A549 (cell line): ENCODE data around the gene TBC1D16. TPM values are rescaled to one million over a fixed set of nuclear protein-coding genes. Genes with fewer than 3 reads are reported as not detected.

Experiments
- ATAC-seq, 2 experiments: fragments of 200-7000 bp in 1 of 2; fragments of >200 bp in 1 of 2; cut with Nextera tagmentation in 1 of 2; cut with Tn5 transposase in 1 of 2; 3 replicates each; pipeline versions ENCODE4 v1.8.0 to v1.9.1; 2018 to 2020; ENCODE audit warnings: mild to moderate bottlenecking in 1 of 2, moderate library complexity in 1 of 2
- CTCF ChIA-PET: fragments of 300-600 bp; sonication (Branson Sonifier 250); formaldehyde crosslinking; extraction: SDS; loops from one replicate; lab custom pipeline; 2021; ENCODE audit warnings: antibody characterized with exemption, inconsistent platforms; lab: Yijun Ruan, JAX
- POLR2A ChIA-PET: fragments of 350-600 bp; formaldehyde crosslinking; extraction: SDS; loops from one replicate; lab custom pipeline; 2021; ENCODE audit warnings: antibody characterized with exemption, inconsistent platforms; lab: Yijun Ruan, JAX
- DNase-seq, 2 experiments: peaks; one replicate each; pipeline versions ENCODE4 v3.0.0 to v3.0.0-alpha.2; 2011 to 2016; ENCODE audit warnings: low read depth in 1 of 2, low spot score in 1 of 2
- FAIRE-seq: peaks from 2 replicates; lab custom pipeline; 2011; peaks lifted over from hg19 to GRCh38; lab: Jason Lieb, UNC
- H3K27ac ChIP-seq, 2 experiments: fragments of >200 bp; sonication (Bioruptor Twin); formaldehyde crosslinking; 3 replicates each; pipeline ENCODE4 v1.5.1; 2016 to 2017
- H3K4me1 ChIP-seq: fragments of >200 bp; sonication (Bioruptor Twin); formaldehyde crosslinking; 3 replicates; pipeline ENCODE4 v1.6.1; 2016
- H3K4me2 ChIP-seq: fragments of >200 bp; sonication (Bioruptor Twin); formaldehyde crosslinking; 3 replicates; pipeline ENCODE4 v1.6.1; 2016
- H3K4me3 ChIP-seq: fragments of >200 bp; sonication (Bioruptor Twin); formaldehyde crosslinking; 3 replicates; pipeline ENCODE4 v1.5.1; 2016
- H3K9me3 ChIP-seq: fragments of >200 bp; sonication (Bioruptor Twin); formaldehyde crosslinking; 3 replicates; pipeline ENCODE4 v1.6.1; 2016
- BHLHE40 ChIP-seq: IDR thresholded peaks from 2 replicates; pipeline ENCODE4 v1.6.1; 2012; ENCODE audit warnings: low read depth, low read length, inconsistent platforms
- CBX2 ChIP-seq: fragments of 200-600 bp; sonication (generic); IDR thresholded peaks from 2 replicates; pipeline ENCODE4 v1.6.1; 2016; ENCODE audit warnings: low read depth, mild to moderate bottlenecking, borderline replicate concordance
- CEBPB ChIP-seq, 2 experiments: fragments of >200 bp in 1 of 2; sonication (Bioruptor Twin) in 1 of 2; formaldehyde crosslinking in 1 of 2; IDR thresholded peaks; 2 replicates each; pipeline ENCODE4 v1.6.1; 2012 to 2016
- CHD4 ChIP-seq: fragments of 200-600 bp; sonication (generic); IDR thresholded peaks from 2 replicates; pipeline ENCODE4 v1.6.1; 2016; ENCODE audit warnings: antibody characterized with exemption, mild to moderate bottlenecking, borderline replicate concordance
- EHMT2 ChIP-seq: fragments of 200-600 bp; sonication (generic); IDR thresholded peaks from 2 replicates; pipeline ENCODE4 v1.6.1; 2016; ENCODE audit warnings: antibody characterized with exemption, low read depth, mild to moderate bottlenecking, moderate library complexity
- ELK1 ChIP-seq: fragments of 150-350 bp; IDR thresholded peaks from 2 replicates; pipeline ENCODE4 v1.6.1; 2014; ENCODE audit warnings: low read depth, mild to moderate bottlenecking, low read length
- EP300 ChIP-seq, 2 experiments: fragments of >200 bp; sonication (Bioruptor Twin); formaldehyde crosslinking; IDR thresholded peaks; 2 replicates in 1 of 2; 3 replicates in 1 of 2; pipeline ENCODE4 v1.6.1; 2016 to 2017
- ESRRA ChIP-seq: fragments of 150-350 bp; IDR thresholded peaks from 2 replicates; pipeline ENCODE4 v1.6.1; 2014; ENCODE audit warnings: mild to moderate bottlenecking, low read length, borderline replicate concordance
- FOSL2 ChIP-seq, 2 experiments: fragments of 450-650 bp in 1 of 2; fragments of >200 bp in 1 of 2; sonication (Bioruptor Twin) in 1 of 2; formaldehyde crosslinking; IDR thresholded peaks; 2 replicates each; pipeline versions ENCODE4 v1.5.0 to v1.6.1; 2016 to 2020; ENCODE audit warnings: mild to moderate bottlenecking in 1 of 2, moderate library complexity in 1 of 2
- FOXS1 ChIP-seq: fragments of 250-450 bp; sonication (Bioruptor Pico); IDR thresholded peaks from 2 replicates; pipeline ENCODE4 v1.5.0; 2020; ENCODE audit warnings: mild to moderate bottlenecking, moderate library complexity
- HES2 ChIP-seq: fragments of >200 bp; sonication (Bioruptor Twin); formaldehyde crosslinking; IDR thresholded peaks from 2 replicates; pipeline ENCODE4 v1.6.1; 2016
- JUN ChIP-seq, 2 experiments: fragments of >200 bp; sonication (Bioruptor Twin); formaldehyde crosslinking; IDR thresholded peaks; 2 replicates in 1 of 2; 3 replicates in 1 of 2; pipeline ENCODE4 v1.6.1; 2016 to 2017
- KDM1A ChIP-seq: fragments of 200-600 bp; sonication (generic); IDR thresholded peaks from 2 replicates; pipeline ENCODE4 v1.6.1; 2016; ENCODE audit warnings: low read depth, mild to moderate bottlenecking
- MAFK ChIP-seq: fragments of 450-650 bp; IDR thresholded peaks from 2 replicates; pipeline ENCODE4 v1.6.1; 2014; ENCODE audit not compliant: partially characterized antibody
- MAX ChIP-seq: IDR thresholded peaks from 2 replicates; pipeline ENCODE4 v1.6.1; 2012
- NFE2L2 ChIP-seq: fragments of 150-350 bp; conservative IDR thresholded peaks from 2 replicates; pipeline ENCODE4 v1.6.1; 2014; ENCODE audit warnings: low read length
- NPAS2 ChIP-seq: fragments of 250-450 bp; sonication (Bioruptor Pico); IDR thresholded peaks from 2 replicates; pipeline ENCODE4 v1.8.0; 2022; ENCODE audit warnings: mild to moderate bottlenecking, moderate library complexity, borderline replicate concordance
- RAD21 ChIP-seq, 2 experiments: fragments of >200 bp in 1 of 2; sonication (Bioruptor Twin) in 1 of 2; formaldehyde crosslinking in 1 of 2; IDR thresholded peaks in 1 of 2; conservative IDR thresholded peaks in 1 of 2; 2 replicates in 1 of 2; 3 replicates in 1 of 2; pipeline ENCODE4 v1.6.1; 2012 to 2018; ENCODE audit warnings: inconsistent platforms in 1 of 2
- RARB ChIP-seq: fragments of 250-450 bp; sonication (Bioruptor Pico); IDR thresholded peaks from 2 replicates; pipeline ENCODE4 v1.8.0; 2021; ENCODE audit warnings: mild to moderate bottlenecking, moderate library complexity
- RFX5 ChIP-seq: fragments of 450-650 bp; IDR thresholded peaks from 2 replicates; pipeline ENCODE4 v1.7.1; 2014; ENCODE audit warnings: antibody characterized with exemption, mild to moderate bottlenecking, moderate library complexity
- SMC3 ChIP-seq: fragments of >200 bp; sonication (Bioruptor Twin); formaldehyde crosslinking; IDR thresholded peaks from 3 replicates; pipeline ENCODE4 v1.6.1; 2018; ENCODE audit warnings: inconsistent platforms
- WGBS: methylation state at CpG from one replicate; pipeline ENCODE4 v1.1.6; 2017; ENCODE audit errors: missing lambda C conversion rate; 5-methylcytosine and 5-hydroxymethylcytosine counted together
- polyA plus RNA-seq, 4 experiments: library from polyadenylated mRNA; depleted of rRNA in 3 of 4; stranded (reverse); fragments of >200 nt; fragmentation: RNase III in 1 of 4; extraction: RNeasy Plus Mini Kit Qiagen cat#74134 plus additional on column Dnase treatment in 1 of 4; gene quantifications; 2 replicates in 3 of 4; 3 replicates in 1 of 4; pipeline ENCODE4 v1.2.3, GENCODE V29; 2011 to 2017
- TF ChIP-seq, protein P1 (sequence below): fragments of >200 bp; sonication (Bioruptor Twin); formaldehyde crosslinking; IDR thresholded peaks from 3 replicates; pipeline ENCODE4 v1.6.1; 2016
- TF ChIP-seq, protein P2 (sequence below): fragments of 200-600 bp; sonication (generic); IDR thresholded peaks from 2 replicates; pipeline ENCODE4 v1.6.1; 2016; ENCODE audit warnings: antibody characterized with exemption, mild to moderate bottlenecking, moderate library complexity
- TF ChIP-seq, protein P3 (sequence below): fragments of 450-650 bp; IDR thresholded peaks from 2 replicates; pipeline ENCODE4 v1.6.1; 2014; ENCODE audit warnings: antibody characterized with exemption
- TF ChIP-seq, protein P4 (sequence below): IDR thresholded peaks from 2 replicates; pipeline ENCODE4 v1.6.1; 2012; ENCODE audit warnings: low read depth, borderline replicate concordance
- TF ChIP-seq, protein P5 (sequence below): fragments of 250-450 bp; sonication (Bioruptor Pico); IDR thresholded peaks from 2 replicates; pipeline ENCODE4 v1.5.0; 2020; ENCODE audit warnings: low read depth, mild to moderate bottlenecking, moderate library complexity

TBC1D16 gene
- polyA plus RNA-seq, 2 of the 4 experiments (the other 2 are of a cell fraction), result 8.9 to 12.5 TPM

GRCh38 chr17:79993390-79994227 lies 42.1 kb downstream of the TBC1D16 start:
- CTCF ChIA-PET, result interaction anchor here (1.0 to 7.5 kb wide), 20 partner anchors 11 to 271 kb away, joined by 3 to 154 read pairs (median 5); partner anchors contain the start of genes CBX4, CBX8 and GAA
- H3K9me3 ChIP-seq, result no peaks in the 10 kb centered on the region
- WGBS, result 26% methylated on average over 21 of the region's 22 CpGs
- DNase-seq (peak; percentile 85 to 96), FAIRE-seq (no peak), ATAC-seq (peak; percentile 66 to 74)
- peak overlapping the region; percentile 89 to 95 for H3K27ac ChIP-seq
- peak overlapping the region; percentile 99 for H3K4me2 ChIP-seq
- no peak overlapping the region for H3K4me3 ChIP-seq
- POLR2A ChIA-PET, result interaction anchor here (0.7 to 4.1 kb wide), 7 partner anchors 41 to 199 kb away, joined by 3 to 38 read pairs (median 12); partner anchors contain the start of genes CBX4 and CBX8
- TF ChIP-seq HES2 (peak; percentile 51; the same call in 1 of the 2 replicates), RAD21 (conservative IDR thresholded peaks at IDR 0.05 in 1 of 2, IDR thresholded peaks at IDR 0.05 in 1 of 2) (peak in 1 of 2 experiments; percentile 39; a peak in 1 of 5 replicates), MAFK (no peak), CBX2 (no peak), JUN (IDR thresholded peaks at IDR 0.05) (peak; percentile 72 to 95), ESRRA (no peak), CEBPB (IDR thresholded peaks at IDR 0.05) (peak; percentile 77 to 88), CHD4 (no peak), EHMT2 (no peak), NPAS2 (CRISPR knock-in tag) (peak; percentile 20; the same call in 1 of the 2 replicates), BHLHE40 (peak; percentile 70), MAX (peak; percentile 93), KDM1A (no peak), ELK1 (no peak), EP300 (IDR thresholded peaks at IDR 0.05) (peak; percentile 67 to 74; a peak in 3 of 5 replicates), FOSL2 (IDR thresholded peaks at IDR 0.05) (0 out of 2 replicates have a peak, but pooled peaks have one; percentile 12), FOSL2 (CRISPR knock-in tag; IDR thresholded peaks at IDR 0.05) (peak; percentile 45; the same call in 1 of the 2 replicates), SMC3 (0 out of 3 replicates have a peak, but pooled peaks have one; percentile 18), RFX5 (0 out of 2 replicates have a peak, but pooled peaks have one; percentile 17), RARB (CRISPR knock-in tag) (no peak), NFE2L2 (no peak), FOXS1 (no peak)
- TF ChIP-seq, protein P1, sequence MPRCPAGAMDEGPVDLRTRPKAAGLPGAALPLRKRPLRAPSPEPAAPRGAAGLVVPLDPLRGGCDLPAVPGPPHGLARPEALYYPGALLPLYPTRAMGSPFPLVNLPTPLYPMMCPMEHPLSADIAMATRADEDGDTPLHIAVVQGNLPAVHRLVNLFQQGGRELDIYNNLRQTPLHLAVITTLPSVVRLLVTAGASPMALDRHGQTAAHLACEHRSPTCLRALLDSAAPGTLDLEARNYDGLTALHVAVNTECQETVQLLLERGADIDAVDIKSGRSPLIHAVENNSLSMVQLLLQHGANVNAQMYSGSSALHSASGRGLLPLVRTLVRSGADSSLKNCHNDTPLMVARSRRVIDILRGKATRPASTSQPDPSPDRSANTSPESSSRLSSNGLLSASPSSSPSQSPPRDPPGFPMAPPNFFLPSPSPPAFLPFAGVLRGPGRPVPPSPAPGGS, result peak; percentile 59; the same call in 1 of the 3 replicates
- TF ChIP-seq, protein P2, sequence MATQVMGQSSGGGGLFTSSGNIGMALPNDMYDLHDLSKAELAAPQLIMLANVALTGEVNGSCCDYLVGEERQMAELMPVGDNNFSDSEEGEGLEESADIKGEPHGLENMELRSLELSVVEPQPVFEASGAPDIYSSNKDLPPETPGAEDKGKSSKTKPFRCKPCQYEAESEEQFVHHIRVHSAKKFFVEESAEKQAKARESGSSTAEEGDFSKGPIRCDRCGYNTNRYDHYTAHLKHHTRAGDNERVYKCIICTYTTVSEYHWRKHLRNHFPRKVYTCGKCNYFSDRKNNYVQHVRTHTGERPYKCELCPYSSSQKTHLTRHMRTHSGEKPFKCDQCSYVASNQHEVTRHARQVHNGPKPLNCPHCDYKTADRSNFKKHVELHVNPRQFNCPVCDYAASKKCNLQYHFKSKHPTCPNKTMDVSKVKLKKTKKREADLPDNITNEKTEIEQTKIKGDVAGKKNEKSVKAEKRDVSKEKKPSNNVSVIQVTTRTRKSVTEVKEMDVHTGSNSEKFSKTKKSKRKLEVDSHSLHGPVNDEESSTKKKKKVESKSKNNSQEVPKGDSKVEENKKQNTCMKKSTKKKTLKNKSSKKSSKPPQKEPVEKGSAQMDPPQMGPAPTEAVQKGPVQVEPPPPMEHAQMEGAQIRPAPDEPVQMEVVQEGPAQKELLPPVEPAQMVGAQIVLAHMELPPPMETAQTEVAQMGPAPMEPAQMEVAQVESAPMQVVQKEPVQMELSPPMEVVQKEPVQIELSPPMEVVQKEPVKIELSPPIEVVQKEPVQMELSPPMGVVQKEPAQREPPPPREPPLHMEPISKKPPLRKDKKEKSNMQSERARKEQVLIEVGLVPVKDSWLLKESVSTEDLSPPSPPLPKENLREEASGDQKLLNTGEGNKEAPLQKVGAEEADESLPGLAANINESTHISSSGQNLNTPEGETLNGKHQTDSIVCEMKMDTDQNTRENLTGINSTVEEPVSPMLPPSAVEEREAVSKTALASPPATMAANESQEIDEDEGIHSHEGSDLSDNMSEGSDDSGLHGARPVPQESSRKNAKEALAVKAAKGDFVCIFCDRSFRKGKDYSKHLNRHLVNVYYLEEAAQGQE, result no peak
- TF ChIP-seq, protein P3, sequence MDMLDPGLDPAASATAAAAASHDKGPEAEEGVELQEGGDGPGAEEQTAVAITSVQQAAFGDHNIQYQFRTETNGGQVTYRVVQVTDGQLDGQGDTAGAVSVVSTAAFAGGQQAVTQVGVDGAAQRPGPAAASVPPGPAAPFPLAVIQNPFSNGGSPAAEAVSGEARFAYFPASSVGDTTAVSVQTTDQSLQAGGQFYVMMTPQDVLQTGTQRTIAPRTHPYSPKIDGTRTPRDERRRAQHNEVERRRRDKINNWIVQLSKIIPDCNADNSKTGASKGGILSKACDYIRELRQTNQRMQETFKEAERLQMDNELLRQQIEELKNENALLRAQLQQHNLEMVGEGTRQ, result peak; percentile 81
- TF ChIP-seq, protein P4, sequence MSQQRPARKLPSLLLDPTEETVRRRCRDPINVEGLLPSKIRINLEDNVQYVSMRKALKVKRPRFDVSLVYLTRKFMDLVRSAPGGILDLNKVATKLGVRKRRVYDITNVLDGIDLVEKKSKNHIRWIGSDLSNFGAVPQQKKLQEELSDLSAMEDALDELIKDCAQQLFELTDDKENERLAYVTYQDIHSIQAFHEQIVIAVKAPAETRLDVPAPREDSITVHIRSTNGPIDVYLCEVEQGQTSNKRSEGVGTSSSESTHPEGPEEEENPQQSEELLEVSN, result peak; percentile 76; the same call in 1 of the 2 replicates
- TF ChIP-seq, protein P5, sequence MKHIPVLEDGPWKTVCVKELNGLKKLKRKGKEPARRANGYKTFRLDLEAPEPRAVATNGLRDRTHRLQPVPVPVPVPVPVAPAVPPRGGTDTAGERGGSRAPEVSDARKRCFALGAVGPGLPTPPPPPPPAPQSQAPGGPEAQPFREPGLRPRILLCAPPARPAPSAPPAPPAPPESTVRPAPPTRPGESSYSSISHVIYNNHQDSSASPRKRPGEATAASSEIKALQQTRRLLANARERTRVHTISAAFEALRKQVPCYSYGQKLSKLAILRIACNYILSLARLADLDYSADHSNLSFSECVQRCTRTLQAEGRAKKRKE (CRISPR knock-in tag), result no peak
- peaks cover 64% of the 10 kb centered on the region for H3K4me1 ChIP-seq
